Measurements from ENCODE around the gene MYH10. TPM values are rescaled to one million over a fixed set of nuclear protein-coding genes. Genes with fewer than 3 reads are reported as not detected.

MYH10 gene
- total and polyA plus RNA-seq, 2 experiments from 2014 or later: 46.8 to 69.5 TPM

DNA sequence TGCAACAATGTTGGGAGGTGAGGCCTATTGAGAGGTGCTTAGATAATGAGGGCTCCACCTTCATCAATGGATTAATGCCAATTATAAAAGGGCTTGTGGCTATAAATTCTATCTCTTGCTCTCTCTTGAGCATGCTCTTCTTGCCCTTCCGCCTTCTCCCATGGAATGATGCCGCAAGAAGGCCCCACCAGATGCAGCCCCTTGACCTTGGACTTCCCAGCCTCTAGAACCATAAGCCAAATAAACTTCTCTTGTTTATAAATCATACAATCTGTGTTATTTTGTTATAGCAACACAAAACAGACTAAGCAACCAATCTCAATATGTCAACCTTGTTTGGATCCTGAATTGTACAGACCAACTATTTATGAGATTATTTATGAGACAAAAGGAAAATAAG, 20.0 kb downstream of the MYH10 start:
- DNase-seq: no peak
- H3K9ac ChIP-seq: peak overlapping the region; percentile 79
- peaks cover 18% of the 10 kb centered on the region for H3K4me1 ChIP-seq (ENCODE audit: insufficient read depth)
- H3K27ac ChIP-seq: peak overlapping the region; percentile 87
- peaks cover 90% of the 10 kb centered on the region for H3K79me2 ChIP-seq (ENCODE audit: insufficient read depth)
- H4K20me1 ChIP-seq (ENCODE audit: insufficient read depth): no peaks in the 10 kb centered on the region
- peak overlapping the region; percentile 77 for H3K4me2 ChIP-seq (ENCODE audit: unreplicated experiment)
- H3K9me3 ChIP-seq (ENCODE audit: low read depth): no peaks in the 10 kb centered on the region
- 78 to 87% methylated on average over 2 of the region's 2 CpGs for WGBS, 2 experiments (ENCODE audit: low coverage in 1 of 2, low lambda C conversion rate in 2 of 2, missing lambda C conversion rate in 2 of 2)
- H3K4me3 ChIP-seq: peak overlapping the region; percentile 66; the same call in 1 of the 2 replicates
- H2AFZ ChIP-seq: 0 out of 2 replicates have a peak overlapping the region, but pooled peaks have one; percentile 65
- no peaks in the 10 kb centered on the region for H3K27me3 ChIP-seq (replicated peaks; ENCODE audit: insufficient read depth)
- H3K36me3 ChIP-seq (ENCODE audit: low read depth): no peaks in the 10 kb centered on the region
- H3F3A ChIP-seq (ENCODE audit: insufficient read depth): peaks cover 18% of the 10 kb centered on the region
- H3K9me2 ChIP-seq (ENCODE audit: insufficient read depth): no peaks in the 10 kb centered on the region
- TF ChIP-seq EZH2phosphoT487 (IDR thresholded peaks at IDR 0.05; ENCODE audit: insufficient read depth, low read depth) (no peak), EZH2 (IDR thresholded peaks at IDR 0.05; ENCODE audit: insufficient read depth, poor library complexity, severe bottlenecking) (no peak)
- in situ Hi-C loops (cut with MboI): no loop called here

GRCh38 chr17:8609910-8610309, 20.6 kb downstream of the MYH10 start:
- Histone ChIP-seq H3K9ac (no peak overlapping the region), H3K36me3 (ENCODE audit: low read depth) (no peaks in the 10 kb centered on the region), H3K27me3 (replicated peaks; ENCODE audit: insufficient read depth) (no peaks in the 10 kb centered on the region), H3K27ac (no peak overlapping the region), H3K4me2 (ENCODE audit: unreplicated experiment) (no peak overlapping the region), H4K20me1 (ENCODE audit: insufficient read depth) (no peaks in the 10 kb centered on the region), H3K4me3 (no peak overlapping the region), H3K79me2 (ENCODE audit: insufficient read depth) (peaks cover 90% of the 10 kb centered on the region), H2AFZ (no peak overlapping the region), H3F3A (ENCODE audit: insufficient read depth) (peaks cover 18% of the 10 kb centered on the region), H3K4me1 (ENCODE audit: insufficient read depth) (peaks cover 16% of the 10 kb centered on the region), H3K9me3 (ENCODE audit: low read depth) (no peaks in the 10 kb centered on the region), H3K9me2 (ENCODE audit: insufficient read depth) (no peaks in the 10 kb centered on the region)
- WGBS, 2 experiments (ENCODE audit: low coverage in 1 of 2, low lambda C conversion rate in 2 of 2, missing lambda C conversion rate in 2 of 2): 80 to 82% methylated on average over 4 of the region's 4 CpGs
- no peak for TF ChIP-seq EZH2 (IDR thresholded peaks at IDR 0.05; ENCODE audit: insufficient read depth, poor library complexity, severe bottlenecking)
- TF ChIP-seq EZH2phosphoT487 (IDR thresholded peaks at IDR 0.05; ENCODE audit: insufficient read depth, low read depth): no peak
- no peak for DNase-seq
- in situ Hi-C loops (cut with MboI): no loop called here

- H2AFZ ChIP-seq: no peak overlapping the region
- no peaks in the 10 kb centered on the region for H3K27me3 ChIP-seq (replicated peaks; ENCODE audit: insufficient read depth)
- no peak overlapping the region for H3K9ac ChIP-seq
- H3K9me2 ChIP-seq (ENCODE audit: insufficient read depth): no peaks in the 10 kb centered on the region
- H3K4me2 ChIP-seq (ENCODE audit: unreplicated experiment): no peak overlapping the region
- no peak for TF ChIP-seq EZH2 (IDR thresholded peaks at IDR 0.05; ENCODE audit: insufficient read depth, poor library complexity, severe bottlenecking)
- no peak for TF ChIP-seq EZH2phosphoT487 (IDR thresholded peaks at IDR 0.05; ENCODE audit: insufficient read depth, low read depth)
- H3F3A ChIP-seq (ENCODE audit: insufficient read depth): peaks cover 18% of the 10 kb centered on the region; the same call in 1 of the 2 replicates
- peaks cover 14% of the 10 kb centered on the region; the same call in 1 of the 2 replicates for H3K4me1 ChIP-seq (ENCODE audit: insufficient read depth)
- no peaks in the 10 kb centered on the region for H4K20me1 ChIP-seq (ENCODE audit: insufficient read depth)
- H3K4me3 ChIP-seq: no peak overlapping the region
- in situ Hi-C loops (cut with MboI): no loop called here
- DNase-seq: no peak
- H3K9me3 ChIP-seq (ENCODE audit: low read depth): no peaks in the 10 kb centered on the region
- peaks cover 7% of the 10 kb centered on the region; the same call in 1 of the 2 replicates for H3K36me3 ChIP-seq (ENCODE audit: low read depth)
- H3K79me2 ChIP-seq (ENCODE audit: insufficient read depth): peaks cover 81% of the 10 kb centered on the region
- 81 to 84% methylated on average over 8 of the region's 8 CpGs for WGBS, 2 experiments (ENCODE audit: low coverage in 1 of 2, low lambda C conversion rate in 2 of 2, missing lambda C conversion rate in 2 of 2)
- H3K27ac ChIP-seq: no peak overlapping the region
These were observed 22.5 kb downstream of the MYH10 start for GRCh38 chr17:8608001-8608400.

- Histone ChIP-seq H3K9me2 (ENCODE audit: insufficient read depth) (no peaks in the 10 kb centered on the region), H3K27ac (no peak overlapping the region), H3K27me3 (replicated peaks; ENCODE audit: insufficient read depth) (no peaks in the 10 kb centered on the region), H3K9me3 (ENCODE audit: low read depth) (no peaks in the 10 kb centered on the region), H3K4me1 (ENCODE audit: insufficient read depth) (peaks cover 9% of the 10 kb centered on the region; the same call in 1 of the 2 replicates), H3K79me2 (ENCODE audit: insufficient read depth) (peaks cover 70% of the 10 kb centered on the region), H3K9ac (no peak overlapping the region), H3K4me2 (ENCODE audit: unreplicated experiment) (no peak overlapping the region), H3K36me3 (ENCODE audit: low read depth) (peaks cover 10% of the 10 kb centered on the region; the same call in 1 of the 2 replicates), H4K20me1 (ENCODE audit: insufficient read depth) (no peaks in the 10 kb centered on the region), H3K4me3 (no peak overlapping the region), H2AFZ (no peak overlapping the region), H3F3A (ENCODE audit: insufficient read depth) (peaks cover 10% of the 10 kb centered on the region; the same call in 1 of the 2 replicates)
- in situ Hi-C loops (cut with MboI): no loop called here
- DNase-seq: peak; percentile 42
- 36 to 55% methylated on average over 3 of the region's 3 CpGs for WGBS, 2 experiments (ENCODE audit: low coverage in 1 of 2, low lambda C conversion rate in 2 of 2, missing lambda C conversion rate in 2 of 2)
- TF ChIP-seq EZH2phosphoT487 (IDR thresholded peaks at IDR 0.05; ENCODE audit: insufficient read depth, low read depth) (no peak), EZH2 (IDR thresholded peaks at IDR 0.05; ENCODE audit: insufficient read depth, poor library complexity, severe bottlenecking) (no peak)
These were observed 24.1 kb downstream of the MYH10 start for GRCh38 chr17:8606401-8606800.
